GM21717 (cell line): ENCODE measurements around the gene KRT6C.

Source experiments
- ATAC-seq: cut with Tn5 transposase; IDR thresholded peaks from one replicate; pipeline ENCODE4 v1.9.1; 2021; ENCODE audit warnings: mild to moderate bottlenecking, moderate library complexity; ENCODE audit not compliant: unreplicated experiment

Gene KRT6C

GRCh38 chr12:52436000-52436827 lies 37.4 kb downstream of the KRT6C start:
- ATAC-seq, result no peak

GRCh38 chr12:52435659-52435999 lies 38.0 kb downstream of the KRT6C start:
- ATAC-seq, result no peak

GRCh38 chr12:52434760-52435530 lies 38.7 kb downstream of the KRT6C start:
- ATAC-seq, result no peak

- no peak for ATAC-seq
These were observed 39.4 kb downstream of the KRT6C start, which contains the start of gene KRT75 for GRCh38 chr12:52434081-52434733. Gene KRT75 (minus strand): TSS chr12:52434371. CDS start chr12:52434304, 67 bp downstream.

GRCh38 chr12:52433501-52434080 lies 40.0 kb downstream of the KRT6C start:
- ATAC-seq, result no peak

GRCh38 chr12:52432559-52433207 lies 40.9 kb downstream of the KRT6C start:
- no peak for ATAC-seq

- ATAC-seq, result no peak
These were observed 45.5 kb downstream of the KRT6C start for GRCh38 chr12:52428121-52428520.

- no peak for ATAC-seq
These were observed 46.5 kb downstream of the KRT6C start for GRCh38 chr12:52427083-52427482.

GRCh38 chr12:52426034-52426433 lies 47.6 kb downstream of the KRT6C start:
- no peak for ATAC-seq

- no peak for ATAC-seq
These were observed 48.1 kb downstream of the KRT6C start for GRCh38 chr12:52425466-52425865.

- ATAC-seq, result no peak
These were observed 49.7 kb downstream of the KRT6C start for GRCh38 chr12:52423661-52424500.

- no peak for ATAC-seq
These were observed 50.6 kb downstream of the KRT6C start for GRCh38 chr12:52423035-52423434.

- ATAC-seq, result no peak
These were observed 53.9 kb downstream of the KRT6C start for GRCh38 chr12:52419656-52420055.

GRCh38 chr12:52418576-52419110 lies 55.0 kb downstream of the KRT6C start:
- no peak for ATAC-seq
